KBM-7 (cell line): ENCODE data around the gene PITRM1.
"Not testable (repeated sequence)": the region's sequence is repeated elsewhere in the genome, so short reads cannot be mapped to it uniquely, and the experiment has no call there.

Source experiments
- DNase-seq: peaks from one replicate; pipeline ENCODE4 v3.0.0-alpha.2; 2015
- in situ Hi-C: fragments of 300-500 bp; cut with MboI; formaldehyde crosslinking; loops from 2 replicates; pipeline ENCODE4 v1.14.3; 2020; ENCODE audit warnings: low sequenced_read_pairs, low pct_unique_long_range_greater_than_20kb, mixed read lengths

The PITRM1 gene

GRCh38 chr10:3203016-3203811, 30.6 kb upstream of the PITRM1 start:
- DNase-seq: no peak
- in situ Hi-C loops: no loop called here

GRCh38 chr10:3201796-3202195, 29.2 kb upstream of the PITRM1 start:
- in situ Hi-C loops: no loop called here
- no peak for DNase-seq

GRCh38 chr10:3199488-3199887, 26.9 kb upstream of the PITRM1 start:
- in situ Hi-C loops: no loop called here
- DNase-seq: peak; percentile 65

- in situ Hi-C loops: no loop called here
- no peak for DNase-seq
Measured at GRCh38 chr10:3198900-3199299, 26.3 kb upstream of the PITRM1 start.

- DNase-seq: peak; percentile 60
- in situ Hi-C loops: no loop called here
Measured at GRCh38 chr10:3197348-3198003, 24.9 kb upstream of the PITRM1 start.

GRCh38 chr10:3196958-3197347, 24.4 kb upstream of the PITRM1 start:
- in situ Hi-C loops: no loop called here
- DNase-seq: no peak

- in situ Hi-C loops: no loop called here
- DNase-seq: no peak
Measured at GRCh38 chr10:3196482-3196881, 23.9 kb upstream of the PITRM1 start.

GRCh38 chr10:3195726-3196125, 23.1 kb upstream of the PITRM1 start:
- in situ Hi-C loops: no loop called here
- no peak for DNase-seq

- DNase-seq: no peak
- in situ Hi-C loops: no loop called here
Measured at GRCh38 chr10:3195286-3195685, 22.7 kb upstream of the PITRM1 start.

- no peak for DNase-seq
- in situ Hi-C loops: no loop called here
Measured at GRCh38 chr10:3194871-3195270, 22.3 kb upstream of the PITRM1 start.

- in situ Hi-C loops: no loop called here
- DNase-seq: no peak
Measured at GRCh38 chr10:3193751-3194150, 21.2 kb upstream of the PITRM1 start.

- peak; percentile 46 for DNase-seq
- in situ Hi-C loops: no loop called here
Measured at GRCh38 chr10:3192856-3193635, 20.5 kb upstream of the PITRM1 start.

GRCh38 chr10:3190817-3191216, 18.2 kb upstream of the PITRM1 start:
- in situ Hi-C loops: no loop called here
- DNase-seq: no peak

- DNase-seq, in situ Hi-C loops: not testable (repeated sequence)
Measured at GRCh38 chr10:3187229-3187628, 14.6 kb upstream of the PITRM1 start.

GRCh38 chr10:3186368-3186767, 13.8 kb upstream of the PITRM1 start:
- in situ Hi-C loops: no loop called here
- no peak for DNase-seq

- no peak for DNase-seq
- in situ Hi-C loops: no loop called here
Measured at GRCh38 chr10:3185386-3185785, 12.8 kb upstream of the PITRM1 start.

- DNase-seq: no peak
- in situ Hi-C loops: no loop called here
Measured at GRCh38 chr10:3180355-3181025, 7.9 kb upstream of the PITRM1 start.

GRCh38 chr10:3179174-3179573, 6.6 kb upstream of the PITRM1 start:
- DNase-seq: no peak
- in situ Hi-C loops: no loop called here

- in situ Hi-C loops: no loop called here
- no peak for DNase-seq
Measured at GRCh38 chr10:3178042-3178441, 5.5 kb upstream of the PITRM1 start.
